NCI-H2107 (cell line): ENCODE measurements around the gene HECA.
"Not testable (repeated sequence)": the region's sequence is repeated elsewhere in the genome, so short reads cannot be mapped to it uniquely, and the experiment has no call there.

Source experiments
- DNase-seq: peaks from one replicate; lab custom pipeline; 2025; lab: John Stamatoyannopoulos, UW

The HECA gene

DNA sequence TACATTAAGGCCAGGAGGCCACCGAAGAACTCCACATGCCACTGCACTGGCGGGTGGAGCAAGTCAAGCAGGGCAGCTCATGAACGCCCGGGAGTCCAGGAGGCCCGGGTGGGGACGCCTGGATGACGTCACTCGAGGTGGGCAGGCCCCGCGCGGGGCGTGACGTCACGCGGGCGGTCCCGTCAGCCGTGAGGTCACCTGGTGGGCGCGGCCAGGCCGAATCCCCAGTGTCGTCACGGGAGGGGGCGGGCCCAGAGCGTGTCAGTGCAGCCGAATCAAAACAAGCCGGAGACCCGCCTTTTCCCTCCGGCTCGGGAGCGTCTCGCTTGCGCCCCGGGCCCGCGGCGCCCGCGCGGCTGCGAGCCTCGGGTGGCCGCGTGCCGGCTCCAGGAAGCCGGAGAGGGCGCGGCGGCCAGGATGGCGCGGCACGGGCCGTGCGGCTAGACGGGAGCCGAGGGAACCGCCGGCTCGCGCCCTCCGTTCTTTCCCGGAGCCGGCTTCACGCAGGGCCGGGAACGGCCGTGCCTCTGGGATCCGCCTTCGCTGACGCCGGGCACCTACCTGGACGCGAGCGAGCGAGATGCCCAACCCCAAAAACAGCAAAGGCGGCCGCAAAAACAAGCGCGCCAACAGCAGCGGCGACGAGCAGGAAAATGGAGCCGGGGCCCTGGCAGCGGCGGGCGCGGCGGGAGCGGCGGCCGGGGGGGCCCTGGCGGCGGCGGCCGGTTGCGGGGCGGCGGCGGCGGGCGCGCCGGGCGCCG, at the start of gene HECA:
TSS of gene HECA (plus strand) at position 264 of the 761 bp plus-strand sequence. CDS start at position 581, 317 bp downstream.
- peak; percentile 81 for DNase-seq

DNA sequence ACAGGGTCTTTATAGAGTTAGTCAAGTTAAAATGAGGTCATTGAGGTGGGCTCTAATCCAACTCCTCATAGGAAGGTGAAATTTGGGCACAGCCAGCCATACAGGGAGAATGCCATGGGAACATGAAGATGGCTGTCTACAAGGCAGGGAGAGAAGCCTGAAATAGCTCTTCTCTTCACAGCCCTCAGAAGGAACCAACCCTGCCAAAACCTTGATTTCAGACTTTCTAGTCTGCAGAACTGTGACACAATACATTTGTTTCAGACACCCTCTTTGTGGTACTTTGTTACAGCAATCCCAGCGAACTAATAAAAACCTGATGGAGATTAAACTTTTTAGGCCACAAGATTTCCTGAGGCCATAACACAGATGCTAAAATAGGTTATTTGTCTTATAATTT, 43.1 kb upstream of the HECA start:
- DNase-seq: no peak

- no peak for DNase-seq
Measured at GRCh38 chr6:139099984-139100383, 34.9 kb upstream of the HECA start.

DNA sequence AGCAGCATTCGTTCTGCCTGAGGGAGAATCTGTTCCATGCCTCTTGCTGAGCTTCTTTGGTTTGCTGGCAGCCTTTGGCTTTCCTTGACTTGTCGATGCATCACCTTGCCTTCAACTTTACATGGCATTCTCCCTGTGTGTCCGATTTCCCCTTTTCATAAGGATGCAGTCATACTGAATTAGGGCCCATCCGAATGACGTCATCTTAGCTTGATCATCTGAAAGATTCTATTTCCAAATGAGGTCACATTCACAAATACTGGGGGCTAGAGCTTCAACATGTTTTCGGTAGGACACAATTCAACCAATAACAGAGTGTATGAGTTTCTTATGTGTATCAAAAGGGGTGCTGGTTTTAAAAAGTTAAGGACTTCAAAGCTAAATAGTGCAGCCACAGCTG, 27.8 kb upstream of the HECA start:
- no peak for DNase-seq

DNA sequence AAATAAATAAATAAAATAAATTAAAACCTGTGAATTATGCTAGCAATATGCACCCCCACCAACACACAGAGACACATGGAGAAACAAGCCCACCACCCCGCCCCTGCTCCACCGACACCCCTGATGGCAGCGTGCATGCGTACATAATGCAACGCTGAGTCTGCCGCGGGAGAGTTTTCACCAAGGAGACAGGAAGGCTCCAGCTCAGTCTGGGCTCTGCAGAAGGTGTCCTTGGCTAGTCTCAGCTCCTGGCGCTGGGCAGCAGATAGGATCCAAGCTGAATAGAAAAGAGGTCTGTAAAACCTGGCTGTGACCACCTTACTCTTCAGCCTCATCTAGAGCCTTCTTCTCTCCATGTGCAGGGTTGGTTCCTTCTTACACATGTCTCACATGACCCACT, 26.5 kb upstream of the HECA start:
- no peak for DNase-seq

- DNase-seq: no peak
Measured at GRCh38 chr6:139109558-139109957, 25.3 kb upstream of the HECA start.

DNA sequence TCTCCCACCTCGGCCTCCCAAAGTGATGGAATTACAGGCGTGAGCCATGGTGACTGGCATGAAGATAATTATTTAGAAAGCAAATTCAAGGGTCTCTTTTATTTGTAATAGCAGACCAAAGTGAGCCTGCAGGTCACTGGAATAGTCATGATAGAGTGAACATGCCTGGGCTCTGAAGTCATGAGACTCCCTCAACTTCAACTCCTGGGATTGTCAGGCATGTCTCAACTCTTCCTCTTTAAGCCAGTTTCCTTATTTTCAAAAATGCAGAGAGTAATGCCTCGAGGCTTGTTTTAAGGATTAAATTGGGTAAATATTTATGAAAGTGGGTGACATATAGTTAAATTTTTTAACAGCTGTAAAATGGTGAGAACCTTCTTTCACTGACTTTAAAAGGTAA, 22.7 kb upstream of the HECA start:
- no peak for DNase-seq

GRCh38 chr6:139112561-139112960, 22.3 kb upstream of the HECA start:
- no peak for DNase-seq

DNA sequence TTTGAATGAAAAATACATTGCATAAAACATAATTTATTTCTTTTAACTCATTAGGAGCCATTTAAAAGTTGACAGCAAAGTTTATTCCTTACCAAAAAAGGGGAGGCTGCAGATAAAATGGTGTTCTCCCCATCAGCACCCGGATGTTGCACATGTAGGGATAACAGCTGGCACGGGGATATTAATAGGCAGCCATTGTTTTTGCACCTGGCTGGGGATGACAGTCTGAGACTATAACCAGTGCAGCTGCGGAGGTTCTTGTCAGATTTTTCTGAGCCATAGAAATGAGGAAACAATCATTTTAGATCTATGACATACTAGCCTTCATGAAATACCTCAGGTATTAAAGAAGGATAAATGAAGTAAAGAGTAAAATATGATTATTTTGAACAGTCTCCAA, 20.1 kb upstream of the HECA start:
- no peak for DNase-seq

DNA sequence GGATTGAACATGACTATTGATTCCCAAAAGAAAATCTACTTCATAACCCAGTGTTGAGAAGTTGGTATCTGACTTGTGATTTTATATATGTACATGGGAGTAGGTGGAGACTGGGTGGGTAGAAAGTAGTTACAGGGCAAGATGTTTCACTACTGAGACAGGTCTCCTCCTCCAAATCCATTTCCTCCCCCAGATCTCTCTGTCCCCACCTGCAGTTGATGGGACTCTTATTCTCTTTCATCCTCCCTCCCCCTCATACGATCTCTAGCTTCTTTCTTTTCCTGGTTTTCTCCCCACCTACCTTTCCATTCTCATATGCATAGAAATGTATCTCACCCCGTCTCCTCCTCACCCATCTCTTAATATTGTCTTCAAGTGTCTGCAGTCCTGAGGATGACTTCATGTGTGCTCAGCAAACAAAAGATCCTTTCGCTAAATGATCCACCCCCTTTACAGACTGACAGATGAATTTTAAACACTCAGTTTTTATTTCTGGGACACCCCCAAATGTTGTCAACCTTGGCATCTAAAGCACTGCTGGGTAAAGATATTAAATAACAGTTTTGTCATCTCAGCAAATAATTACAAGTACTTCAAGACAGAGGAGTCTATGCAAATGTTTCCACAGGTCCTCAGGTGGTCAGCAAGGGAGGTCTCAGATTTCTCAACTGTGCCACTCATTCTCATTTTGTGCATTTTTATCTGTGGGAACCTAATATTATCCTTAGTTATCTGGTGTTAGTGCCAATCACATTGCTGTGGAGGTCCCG, 18.7 kb upstream of the HECA start:
- no peak for DNase-seq

- DNase-seq: no peak
Measured at GRCh38 chr6:139117734-139118133, 17.1 kb upstream of the HECA start.

DNA sequence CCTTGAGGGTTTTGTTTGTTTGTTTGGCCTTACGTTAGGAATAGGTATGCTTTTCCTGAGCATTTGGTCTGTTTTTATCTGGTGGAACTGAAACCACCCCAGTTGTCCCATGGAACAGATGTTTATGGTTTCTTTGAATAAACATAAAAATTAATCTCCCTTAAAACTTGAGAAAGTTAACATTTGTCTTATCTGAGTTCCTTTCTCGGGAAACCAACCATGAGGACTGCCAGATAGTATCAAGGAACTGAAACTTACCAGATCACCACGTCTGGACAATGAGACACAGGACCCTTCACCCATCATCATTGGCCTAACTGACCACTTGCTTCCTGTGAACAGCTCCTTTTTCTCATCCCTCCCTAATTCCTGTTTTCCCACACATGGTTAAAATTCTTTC, 15.3 kb upstream of the HECA start:
- DNase-seq: no peak

- not testable (repeated sequence) for DNase-seq
Measured at GRCh38 chr6:139122823-139123222, 12.1 kb upstream of the HECA start.

GRCh38 chr6:139124887-139125672, 9.8 kb upstream of the HECA start:
- peak; percentile 19 for DNase-seq

DNA sequence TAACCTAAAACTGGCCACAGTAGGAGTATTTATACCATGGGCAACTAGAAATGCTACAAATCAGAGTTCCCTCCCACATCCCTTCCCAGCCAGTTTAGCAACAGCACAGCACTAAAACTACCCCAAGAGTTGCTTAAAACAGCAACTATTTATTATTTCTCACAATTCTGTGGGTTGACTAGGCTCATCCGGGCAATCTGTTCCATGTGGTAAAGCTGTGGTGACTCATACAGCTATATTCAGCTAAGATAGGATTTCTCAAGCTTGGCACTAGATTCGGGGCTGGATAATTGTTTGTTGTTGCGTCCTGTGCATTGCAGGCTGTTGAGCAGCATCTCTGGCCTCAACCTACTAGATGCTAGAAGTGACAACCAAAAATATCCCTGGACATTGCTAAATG, 8.6 kb upstream of the HECA start:
- DNase-seq: no peak

DNA sequence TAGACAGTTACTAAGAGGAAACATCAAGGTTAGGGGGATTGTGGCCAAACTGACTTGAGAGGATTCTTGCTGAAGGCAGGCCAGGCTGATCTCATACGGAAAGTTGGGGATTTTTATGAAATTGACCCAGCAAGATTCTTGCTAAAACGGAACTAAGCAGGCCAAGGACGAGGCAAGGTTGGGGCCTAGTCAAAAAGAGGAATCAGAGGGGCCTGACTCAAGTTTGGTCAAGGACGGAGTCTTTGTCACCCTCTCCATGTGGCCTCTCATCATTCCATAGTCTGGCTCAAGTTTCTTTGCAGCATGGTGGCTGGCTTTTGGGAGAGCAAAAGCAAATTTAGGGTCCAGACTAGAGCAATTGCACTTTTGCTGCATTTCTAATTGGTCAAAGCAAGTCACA, 7.9 kb upstream of the HECA start:
- no peak for DNase-seq

GRCh38 chr6:139129284-139129683, 5.6 kb upstream of the HECA start:
- DNase-seq: no peak

- no peak for DNase-seq
Measured at GRCh38 chr6:139131736-139132280, 3.1 kb upstream of the HECA start.

- DNase-seq: no peak
Measured at GRCh38 chr6:139133262-139134063, 1.4 kb upstream of the HECA start.

GRCh38 chr6:139134064-139134395, 850 bp upstream of the HECA start:
- no peak for DNase-seq
